GM21737 (cell line): ENCODE measurements around the gene COL25A1.
"Not testable (repeated sequence)": the region's sequence is repeated elsewhere in the genome, so short reads cannot be mapped to it uniquely, and the experiment has no call there.

Experiments
- ATAC-seq: cut with Tn5 transposase; IDR thresholded peaks from one replicate; pipeline ENCODE4 v1.9.1; 2021; ENCODE audit warnings: mild to moderate bottlenecking, moderate library complexity; ENCODE audit not compliant: unreplicated experiment

COL25A1 gene

GRCh38 chr4:109131559-109131958 is 170.9 kb downstream of the COL25A1 start:
- ATAC-seq, result no peak

- ATAC-seq, result no peak
Observed at GRCh38 chr4:109128589-109128988, 173.9 kb downstream of the COL25A1 start.

DNA sequence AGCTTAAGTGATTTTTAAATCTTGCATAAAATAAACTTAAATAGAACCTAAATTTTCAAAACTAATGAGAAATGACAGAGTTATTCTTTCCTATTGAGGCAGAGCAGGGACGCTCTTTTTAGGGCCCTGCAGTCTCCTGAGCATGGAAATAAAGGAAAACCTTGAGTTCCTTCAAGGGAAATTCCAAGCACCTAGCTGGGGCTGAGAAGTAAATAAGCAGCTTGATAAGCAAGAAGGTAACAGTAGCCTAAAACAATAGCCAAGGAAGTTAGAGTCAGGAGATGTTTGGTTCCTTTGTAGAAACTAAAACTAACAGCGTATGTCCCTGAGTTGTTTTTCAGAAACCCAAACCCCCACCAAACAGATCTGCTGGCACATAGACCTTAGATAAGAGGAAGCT is 174.6 kb downstream of the COL25A1 start:
- ATAC-seq, result no peak

- ATAC-seq, result no peak
Observed at GRCh38 chr4:109126856-109127255, 175.6 kb downstream of the COL25A1 start.

GRCh38 chr4:109125084-109125483 is 177.4 kb downstream of the COL25A1 start:
- ATAC-seq, result no peak

DNA sequence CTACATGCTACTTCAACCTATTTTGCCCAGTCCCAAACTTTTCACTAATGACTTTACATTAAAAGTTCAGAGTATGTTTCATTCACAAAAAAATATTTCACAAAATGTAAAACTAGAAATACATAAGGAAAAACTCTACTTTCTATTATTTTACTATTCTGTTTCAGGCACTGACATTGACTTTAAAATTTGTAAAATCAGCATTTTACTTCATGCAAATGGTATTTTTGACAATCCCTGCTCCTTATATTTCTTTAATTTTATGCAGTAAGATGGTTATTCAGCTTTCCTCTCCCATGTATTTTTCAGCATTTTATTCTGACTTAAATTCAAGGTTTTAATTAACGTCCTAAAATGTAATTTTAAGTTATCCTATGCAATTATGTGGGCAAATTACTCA is 178.5 kb downstream of the COL25A1 start:
- ATAC-seq, result no peak

DNA sequence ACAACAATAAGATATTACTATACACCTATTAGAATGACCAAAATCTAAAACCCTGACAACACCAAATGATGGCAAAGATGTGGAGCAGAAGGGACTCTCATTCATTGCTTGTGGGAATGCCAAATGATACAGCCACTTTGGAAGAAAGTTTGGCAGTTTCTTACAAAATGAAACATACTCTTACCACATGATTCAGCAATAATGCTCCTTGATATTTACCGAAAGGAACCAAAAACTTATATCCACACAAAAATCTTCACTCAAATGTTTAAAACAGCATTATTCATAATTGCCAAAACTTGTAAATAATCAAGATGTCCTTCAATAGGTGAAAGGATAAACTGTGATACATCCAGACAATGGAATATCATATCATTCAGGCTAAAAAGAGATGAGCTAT is 180.9 kb downstream of the COL25A1 start:
- ATAC-seq, result no peak

- ATAC-seq, result no peak
Observed at GRCh38 chr4:109119852-109120251, 182.6 kb downstream of the COL25A1 start.

DNA sequence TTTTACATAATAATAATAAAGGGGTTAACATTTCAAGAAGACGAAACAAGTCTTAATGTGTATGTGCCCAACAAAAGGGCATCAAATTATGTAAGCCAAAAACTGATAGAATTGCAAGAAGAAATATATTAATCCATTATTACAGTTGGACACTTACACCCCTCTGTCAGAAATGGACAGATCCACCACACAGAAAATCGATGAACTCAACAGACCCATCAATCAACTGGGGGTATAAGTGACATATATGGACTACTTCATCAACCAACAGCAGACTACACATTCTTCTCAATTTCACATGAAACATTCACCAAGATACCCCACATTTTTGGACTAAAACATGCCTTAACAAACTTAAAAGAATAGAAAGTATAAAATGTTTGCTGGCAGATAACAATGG is 183.8 kb downstream of the COL25A1 start:
- no peak for ATAC-seq

GRCh38 chr4:109114501-109114900 is 188.0 kb downstream of the COL25A1 start:
- ATAC-seq, result no peak

- no peak for ATAC-seq
Observed at GRCh38 chr4:109113521-109113920, 188.9 kb downstream of the COL25A1 start.

GRCh38 chr4:109111031-109111430 is 191.4 kb downstream of the COL25A1 start:
- no peak for ATAC-seq

GRCh38 chr4:109108215-109108614 is 194.2 kb downstream of the COL25A1 start:
- ATAC-seq, result not testable (repeated sequence)

DNA sequence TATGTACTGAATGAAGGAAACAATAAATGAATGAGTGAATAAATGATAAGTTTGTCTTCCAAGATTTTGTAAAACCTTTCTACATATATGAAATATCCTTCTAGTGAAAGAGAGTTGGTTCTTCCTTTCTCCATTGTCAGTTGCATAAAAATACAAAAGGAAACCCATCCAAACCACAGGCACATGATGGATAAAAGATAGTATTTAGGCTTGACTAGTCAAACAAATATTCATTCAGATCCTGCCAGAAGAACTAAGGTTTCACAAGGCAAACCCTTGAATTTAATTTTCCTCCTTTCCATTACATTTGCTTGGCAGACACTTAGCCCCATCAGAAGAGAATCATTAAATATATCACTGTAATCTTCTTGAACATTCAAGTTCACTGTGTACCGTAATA is 208.4 kb downstream of the COL25A1 start:
- no peak for ATAC-seq

DNA sequence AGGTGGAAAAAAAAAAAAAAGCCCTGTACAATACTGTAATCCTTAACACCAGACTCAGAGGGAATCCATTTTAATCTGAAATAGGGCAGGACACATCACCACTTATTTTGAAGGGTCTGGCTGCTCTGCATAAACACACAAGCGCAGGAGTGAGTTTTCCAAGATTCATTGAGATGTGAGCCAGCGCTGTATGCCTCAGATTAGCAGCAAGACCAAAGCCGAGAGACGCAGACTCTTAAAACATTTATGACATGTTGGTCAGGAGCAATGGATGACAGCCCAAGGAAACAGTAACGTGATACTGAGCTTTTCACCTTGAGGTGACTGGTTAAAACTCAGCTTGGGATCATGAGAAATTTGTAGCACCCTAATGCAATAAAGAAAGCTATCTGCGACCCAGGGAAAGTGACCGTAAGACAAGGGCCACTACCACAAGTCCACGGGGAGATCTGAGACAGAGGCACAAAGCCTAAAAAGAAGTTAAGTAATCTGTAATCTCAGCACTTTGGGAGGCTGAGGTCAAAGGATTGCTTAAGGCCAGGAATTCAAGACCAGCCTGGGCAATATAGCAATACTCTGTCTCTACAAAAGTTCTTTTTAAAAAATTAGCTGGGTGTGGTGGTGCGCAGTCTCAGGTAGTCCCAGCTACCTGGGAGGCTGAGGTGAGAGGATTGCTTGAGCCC is 210.6 kb downstream of the COL25A1 start:
- no peak for ATAC-seq

DNA sequence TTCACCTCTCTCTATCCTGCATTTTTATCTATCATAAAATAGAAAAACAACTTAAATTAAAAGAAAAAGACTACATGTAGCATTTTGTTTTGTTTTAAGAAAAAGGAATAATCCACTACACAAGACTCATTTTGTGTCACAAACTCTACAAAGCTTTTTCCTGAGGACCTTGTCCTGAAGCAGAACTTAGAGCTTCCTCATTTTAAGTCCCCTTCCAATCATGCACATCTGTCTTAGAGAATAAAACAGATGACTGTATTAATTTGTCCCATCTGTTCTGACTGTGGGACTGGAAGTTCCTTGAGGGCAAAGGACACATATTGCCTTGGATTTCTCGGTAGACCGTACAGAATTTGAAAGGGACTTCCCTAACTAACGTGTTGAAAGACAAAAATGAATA is 218.5 kb downstream of the COL25A1 start:
- ATAC-seq, result no peak

DNA sequence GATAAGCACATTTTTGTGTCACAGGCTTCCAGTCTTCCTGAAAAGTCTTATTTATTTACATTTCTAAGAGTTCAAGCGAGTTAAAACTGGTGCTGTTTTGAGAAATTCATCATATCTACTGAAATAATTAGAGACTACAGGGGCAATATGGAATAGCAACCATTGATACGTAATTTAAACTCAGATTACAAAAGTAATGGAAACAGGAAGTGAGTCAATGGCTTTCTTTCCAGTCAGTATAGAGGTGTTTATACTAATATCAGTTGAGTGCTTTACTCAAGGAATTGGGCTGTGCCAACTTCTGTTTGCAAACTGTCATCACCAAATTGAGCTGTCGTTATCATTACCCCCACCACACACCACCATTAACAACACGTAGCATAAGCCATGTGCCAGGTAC is 222.7 kb downstream of the COL25A1 start:
- no peak for ATAC-seq

- no peak for ATAC-seq
Observed at GRCh38 chr4:109079201-109079600, 223.3 kb downstream of the COL25A1 start.

- no peak for ATAC-seq
Observed at GRCh38 chr4:109078724-109079123, 223.7 kb downstream of the COL25A1 start.

- ATAC-seq, result no peak
Observed at GRCh38 chr4:109077505-109077904, 225.0 kb downstream of the COL25A1 start.

- not testable (repeated sequence) for ATAC-seq
Observed at GRCh38 chr4:109076709-109077108, 225.7 kb downstream of the COL25A1 start.

GRCh38 chr4:109075621-109076020 is 226.8 kb downstream of the COL25A1 start:
- no peak for ATAC-seq

GRCh38 chr4:109072595-109072994 is 229.9 kb downstream of the COL25A1 start:
- ATAC-seq, result no peak
